Measurements from ENCODE around the gene MYO9A.

DNA sequence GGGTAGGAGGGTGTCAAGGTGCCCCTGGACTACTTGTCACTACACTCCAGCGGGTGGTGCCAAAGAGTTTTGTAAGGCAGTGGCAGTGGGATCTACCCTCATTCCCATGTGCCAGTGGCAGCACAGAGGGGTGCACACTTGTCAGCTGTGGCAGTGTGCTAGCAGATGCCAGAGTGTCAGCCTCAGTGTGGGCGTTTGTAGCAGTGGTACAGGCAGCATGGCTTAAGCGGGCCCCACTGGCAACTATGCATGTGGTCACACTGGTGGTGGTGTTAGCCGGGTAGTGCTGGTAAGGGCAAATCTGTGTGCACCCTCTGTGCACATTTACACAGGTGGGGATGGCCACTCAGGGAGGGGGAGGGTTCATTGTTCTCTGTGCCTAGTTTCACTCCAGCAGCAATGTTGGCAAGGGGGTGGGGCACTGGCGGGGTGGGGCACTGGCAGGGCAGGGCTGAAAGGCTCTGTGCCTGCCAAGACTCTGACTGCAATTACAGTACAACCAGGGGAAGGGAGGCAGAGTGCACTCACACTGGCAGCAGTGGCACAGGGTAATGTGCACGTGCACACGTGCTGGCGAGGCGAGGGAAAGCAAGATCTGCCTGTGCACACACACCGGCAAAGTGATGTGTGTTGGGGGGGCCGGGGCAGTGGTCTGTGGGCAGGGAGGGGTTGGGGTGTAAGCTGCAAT, 31.8 kb downstream of the MYO9A start:
- TF ChIP-seq GATA2 (IDR thresholded peaks at IDR 0.05; ENCODE audit: low read depth, low read length): no peak
- TF ChIP-seq GATA3 (IDR thresholded peaks at IDR 0.05; ENCODE audit: low read depth, low read length): no peak

Data from SH-SY5Y (cell line).